Fibroblast of lung (primary cell): ENCODE data around the gene OIP5. TPM values are rescaled to one million over a fixed set of nuclear protein-coding genes. Genes with fewer than 3 reads are reported as not detected.

Experiments used
- DNase-seq, 2 donors: peaks; one replicate each; pipeline versions ENCODE4 v3.0.0 to v3.0.0-alpha.2; 2010; ENCODE audit warnings: low read depth in 2 of 2
- H2AFZ ChIP-seq: 2 replicates; pipeline ENCODE4 v1.5.1; 2012; ENCODE audit warnings: low read length, control low read depth, inconsistent platforms
- H3K27ac ChIP-seq: 2 replicates; pipeline ENCODE4 v1.5.1; 2011; ENCODE audit warnings: low read length, control low read depth; ENCODE audit not compliant: insufficient read depth
- H3K27me3 ChIP-seq: 2 replicates; pipeline ENCODE4 v1.5.1; 2011; ENCODE audit warnings: mild to moderate bottlenecking, low read length; ENCODE audit not compliant: control insufficient read depth, insufficient read depth
- H3K36me3 ChIP-seq: 2 replicates; pipeline ENCODE4 v1.5.1; 2011; ENCODE audit warnings: low read length; ENCODE audit not compliant: control insufficient read depth, insufficient read depth
- H3K4me1 ChIP-seq: 2 replicates; pipeline ENCODE4 v1.5.1; 2011; ENCODE audit warnings: low read length; ENCODE audit not compliant: control insufficient read depth, insufficient read depth; ENCODE audit errors: extremely low read depth
- H3K4me2 ChIP-seq: 2 replicates; pipeline ENCODE4 v1.5.1; 2011; ENCODE audit warnings: low read length, control low read depth; ENCODE audit not compliant: insufficient read depth; ENCODE audit errors: extremely low read depth
- H3K4me3 ChIP-seq, 4 experiments: fragments of 200-600 bp in 1 of 4; sonication (generic) in 1 of 4; replicated peaks in 1 of 4; 2 replicates each; pipeline ENCODE4 v1.5.1; 2011 to 2016; ENCODE audit warnings: low read length in 4 of 4, low read depth in 3 of 4, mild to moderate bottlenecking in 3 of 4, control low read depth in 2 of 4, inconsistent platforms in 1 of 4, mixed read lengths in 1 of 4; ENCODE audit not compliant: insufficient read depth in 1 of 4; ENCODE audit errors: control extremely low read depth in 1 of 4
- H3K79me2 ChIP-seq: 2 replicates; pipeline ENCODE4 v1.5.1; 2012; ENCODE audit warnings: mild to moderate bottlenecking, low read length, inconsistent platforms; ENCODE audit not compliant: control insufficient read depth, insufficient read depth
- H3K9ac ChIP-seq: 2 replicates; pipeline ENCODE4 v1.5.1; 2011; ENCODE audit warnings: mild to moderate bottlenecking, low read length, control low read depth; ENCODE audit not compliant: insufficient read depth
- H3K9me3 ChIP-seq: 2 replicates; pipeline ENCODE4 v1.5.1; 2012; ENCODE audit warnings: low read depth, low read length; ENCODE audit not compliant: control insufficient read depth, insufficient read depth
- H4K20me1 ChIP-seq: 2 replicates; pipeline ENCODE4 v1.5.1; 2011; ENCODE audit warnings: low read length; ENCODE audit not compliant: control insufficient read depth, insufficient read depth; ENCODE audit errors: extremely low read depth
- EZH2 ChIP-seq: IDR thresholded peaks from 2 replicates; pipeline ENCODE4 v1.5.1; 2012; ENCODE audit warnings: low read length, control low read depth, mild to moderate bottlenecking; ENCODE audit errors: missing control alignments
- polyA minus RNA-seq: library from RNA; depleted of rRNA, polyadenylated mRNA; stranded (reverse); fragments of >200 nt; gene quantifications from 2 replicates; pipeline ENCODE4 v1.2.3, GENCODE V29; 2011; ENCODE audit warnings: low replicate concordance
- polyA plus RNA-seq, 2 donors: library from polyadenylated mRNA; depleted of rRNA in 1 of 2; stranded (reverse) in 1 of 2; unstranded in 1 of 2; fragments of >200 nt; gene quantifications; 2 replicates each; pipeline ENCODE4 v1.2.1, GENCODE V29; 2011 to 2012; ENCODE audit warnings: missing spikeins in 1 of 2
- total RNA-seq: library from RNA; depleted of rRNA; stranded (reverse); fragments of >200 nt; gene quantifications from 2 replicates; pipeline ENCODE4 v1.2.1, GENCODE V29; 2014
- TF ChIP-seq, protein P1 (sequence below), 2 donors: IDR thresholded peaks in 1 of 2; conservative IDR thresholded peaks in 1 of 2; 1 replicate in 1 of 2; 2 replicates in 1 of 2; pipeline ENCODE4 v1.5.1; 2011 to 2012; ENCODE audit warnings: low read length in 2 of 2, control low read depth in 1 of 2, inconsistent platforms in 1 of 2, low read depth in 1 of 2, mild to moderate bottlenecking in 1 of 2

Gene OIP5
- total RNA-seq: 0.26 and 2.0 TPM in 2 replicates
- 2.4 and 8.3 TPM in 2 replicates for polyA plus RNA-seq
- 1.8 and 6.7 TPM in 2 replicates for polyA plus RNA-seq (2012)
- 1.8 TPM in 1 of 2 replicates, not detected in the other for polyA minus RNA-seq

- peak within 1 kb of the TSS; percentile 65 for H3K9ac ChIP-seq
- H3K27me3 ChIP-seq: no peaks in the 10 kb centered on the region
- TF ChIP-seq, protein P1, sequence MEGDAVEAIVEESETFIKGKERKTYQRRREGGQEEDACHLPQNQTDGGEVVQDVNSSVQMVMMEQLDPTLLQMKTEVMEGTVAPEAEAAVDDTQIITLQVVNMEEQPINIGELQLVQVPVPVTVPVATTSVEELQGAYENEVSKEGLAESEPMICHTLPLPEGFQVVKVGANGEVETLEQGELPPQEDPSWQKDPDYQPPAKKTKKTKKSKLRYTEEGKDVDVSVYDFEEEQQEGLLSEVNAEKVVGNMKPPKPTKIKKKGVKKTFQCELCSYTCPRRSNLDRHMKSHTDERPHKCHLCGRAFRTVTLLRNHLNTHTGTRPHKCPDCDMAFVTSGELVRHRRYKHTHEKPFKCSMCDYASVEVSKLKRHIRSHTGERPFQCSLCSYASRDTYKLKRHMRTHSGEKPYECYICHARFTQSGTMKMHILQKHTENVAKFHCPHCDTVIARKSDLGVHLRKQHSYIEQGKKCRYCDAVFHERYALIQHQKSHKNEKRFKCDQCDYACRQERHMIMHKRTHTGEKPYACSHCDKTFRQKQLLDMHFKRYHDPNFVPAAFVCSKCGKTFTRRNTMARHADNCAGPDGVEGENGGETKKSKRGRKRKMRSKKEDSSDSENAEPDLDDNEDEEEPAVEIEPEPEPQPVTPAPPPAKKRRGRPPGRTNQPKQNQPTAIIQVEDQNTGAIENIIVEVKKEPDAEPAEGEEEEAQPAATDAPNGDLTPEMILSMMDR (conservative IDR thresholded peaks at IDR 0.05 in 1 of 2, IDR thresholded peaks at IDR 0.05 in 1 of 2; ENCODE audit: low read depth in 1 of 2, low read length in 2 of 2): peak in 1 of 2 donors; percentile 64
- TF ChIP-seq EZH2: no peak
- H2AFZ ChIP-seq: peak within 1 kb of the TSS; percentile 98
- peak; percentile 99 for DNase-seq
- peaks cover 35% of the 10 kb centered on the region for H3K79me2 ChIP-seq
- H3K4me2 ChIP-seq: peak within 1 kb of the TSS; percentile 89
- no peaks in the 10 kb centered on the region for H3K9me3 ChIP-seq
- H3K4me1 ChIP-seq: no peaks in the 10 kb centered on the region
- peak within 1 kb of the TSS; percentile 91 to 99 (median 98) for H3K4me3 ChIP-seq
- peak within 1 kb of the TSS; percentile 71 for H3K27ac ChIP-seq
- no peaks in the 10 kb centered on the region for H4K20me1 ChIP-seq
- no peaks in the 10 kb centered on the region for H3K36me3 ChIP-seq
Observed at GRCh38 chr15:41332194-41333025, at the start of gene OIP5, which contains the start of gene NUSAP1. Gene OIP5 (minus strand): TSS chr15:41332591. CDS start chr15:41332561, 30 bp downstream. Gene NUSAP1 (plus strand): TSS chr15:41332881. CDS start chr15:41332958, 77 bp downstream.

GRCh38 chr15:41377978-41378377 lies 45.6 kb upstream of the OIP5 start:
- Histone ChIP-seq H3K4me3 (no peak overlapping the region), H3K27me3 (no peaks in the 10 kb centered on the region), H2AFZ (no peak overlapping the region), H3K4me1 (no peaks in the 10 kb centered on the region), H3K9ac (no peak overlapping the region), H3K4me2 (no peak overlapping the region), H3K79me2 (no peaks in the 10 kb centered on the region), H4K20me1 (no peaks in the 10 kb centered on the region), H3K27ac (no peak overlapping the region), H3K9me3 (no peaks in the 10 kb centered on the region), H3K36me3 (peaks cover 2% of the 10 kb centered on the region)
- TF ChIP-seq, protein P1 (conservative IDR thresholded peaks at IDR 0.05 in 1 of 2, IDR thresholded peaks at IDR 0.05 in 1 of 2; ENCODE audit: low read depth in 1 of 2, low read length in 2 of 2): no peak
- no peak for TF ChIP-seq EZH2
- DNase-seq: no peak

DNA sequence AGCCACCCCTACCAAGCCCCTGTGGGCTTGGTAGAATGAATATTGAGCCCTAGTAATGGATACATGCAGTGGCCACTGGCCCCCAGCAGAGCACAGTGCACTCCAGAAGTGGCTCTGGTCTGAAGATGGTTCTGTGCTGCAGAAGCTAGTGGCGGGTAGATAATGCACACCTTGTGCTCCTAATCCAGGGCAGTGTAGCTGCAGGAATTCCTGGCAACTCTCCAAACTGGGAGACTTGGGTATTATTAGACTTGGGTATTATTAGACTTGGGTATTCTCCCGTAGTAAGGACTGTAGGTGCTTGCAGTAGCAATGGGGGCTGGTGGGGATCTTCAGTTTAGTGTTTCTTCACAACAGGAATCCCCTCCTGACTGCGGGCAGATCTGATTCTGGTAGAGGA lies 35.0 kb upstream of the OIP5 start:
- H4K20me1 ChIP-seq: no peaks in the 10 kb centered on the region
- H3K4me1 ChIP-seq: no peaks in the 10 kb centered on the region
- no peaks in the 10 kb centered on the region for H3K27me3 ChIP-seq
- peaks cover 2% of the 10 kb centered on the region for H3K36me3 ChIP-seq
- no peak overlapping the region for H3K4me3 ChIP-seq
- H2AFZ ChIP-seq: no peak overlapping the region
- no peak overlapping the region for H3K9ac ChIP-seq
- TF ChIP-seq, protein P1 (conservative IDR thresholded peaks at IDR 0.05 in 1 of 2, IDR thresholded peaks at IDR 0.05 in 1 of 2; ENCODE audit: low read depth in 1 of 2, low read length in 2 of 2): no peak
- TF ChIP-seq EZH2: no peak
- H3K27ac ChIP-seq: no peak overlapping the region
- H3K79me2 ChIP-seq: no peaks in the 10 kb centered on the region
- DNase-seq: no peak
- no peak overlapping the region for H3K4me2 ChIP-seq
- H3K9me3 ChIP-seq: no peaks in the 10 kb centered on the region
